K562 (cell line): ENCODE results near the gene ASCC3. TPM values are rescaled to one million over a fixed set of nuclear protein-coding genes. Genes with fewer than 3 reads are reported as not detected.

Source experiments
- ATAC-seq: fragments of 200-7000 bp; cut with Tn5 transposase; 3 replicates; pipeline ENCODE4 v1.9.1; 2020; ENCODE audit warnings: moderate library complexity
- BruUV-seq: library from RNA; stranded (reverse); fragments of 400-500 nt; replicated peaks from 2 replicates; lab custom pipeline; 2021; lab: Mats Ljungman, UMichigan
- CTCF ChIA-PET: fragments of 300-600 bp; formaldehyde crosslinking; extraction: SDS; loops from one replicate; lab custom pipeline; 2021; ENCODE audit warnings: low intra/inter-chr PET ratio; lab: Yijun Ruan, JAX
- POLR2A ChIA-PET: fragments of 300-600, 350-650 bp; sonication (Branson Sonifier 250); formaldehyde crosslinking; extraction: SDS; loops from one replicate; lab custom pipeline; 2021; ENCODE audit warnings: antibody characterized with exemption, inconsistent platforms; lab: Yijun Ruan, JAX
- DNase-seq, 4 experiments: peaks; one replicate each; pipeline versions ENCODE4 v3.0.0 to v3.0.0-alpha.2; 2011 to 2018; ENCODE audit warnings: low spot score in 3 of 4, mixed read lengths in 3 of 4; ENCODE audit errors: extremely low read depth in 1 of 4
- FAIRE-seq: peaks from 2 replicates; lab custom pipeline; 2011; peaks lifted over from hg19 to GRCh38; lab: Jason Lieb, UNC
- H2AFZ ChIP-seq: 2 replicates; pipeline ENCODE4 v1.6.0; 2011; ENCODE audit warnings: low read depth, low read length, control low read depth, inconsistent platforms
- H3K27ac ChIP-seq: fragments of 200-600 bp; 3 replicates; pipeline ENCODE4 v1.8.0; 2011; ENCODE audit warnings: low read depth, mild to moderate bottlenecking, control low read depth, inconsistent platforms, low read length, moderate library complexity, mixed read lengths; ENCODE audit errors: extremely low read depth
- H3K27me3 ChIP-seq, 2 experiments: fragments of 300-600 bp in 1 of 2; 2 replicates in 1 of 2; 3 replicates in 1 of 2; pipeline versions ENCODE4 v1.6.0 to v1.8.0; 2011; ENCODE audit warnings: inconsistent platforms in 2 of 2, low read length in 2 of 2, mild to moderate bottlenecking in 1 of 2, mixed read lengths in 1 of 2, moderate library complexity in 1 of 2; ENCODE audit not compliant: control insufficient read depth in 2 of 2, insufficient read depth in 2 of 2
- H3K36me3 ChIP-seq: fragments of 300-600 bp; 3 replicates; pipeline ENCODE4 v1.8.0; 2011; ENCODE audit warnings: mild to moderate bottlenecking, low read length, inconsistent platforms; ENCODE audit not compliant: control insufficient read depth, insufficient read depth
- H3K4me1 ChIP-seq, 2 experiments: fragments of 200-600 bp in 1 of 2; replicated peaks in 1 of 2; 2 replicates in 1 of 2; 3 replicates in 1 of 2; pipeline versions ENCODE4 v1.5.1 to v1.8.0; 2011; ENCODE audit warnings: inconsistent platforms in 2 of 2, low read length in 2 of 2, mild to moderate bottlenecking in 1 of 2, mixed read lengths in 1 of 2, moderate library complexity in 1 of 2; ENCODE audit not compliant: control insufficient read depth in 2 of 2, insufficient read depth in 2 of 2
- H3K4me2 ChIP-seq: 2 replicates; pipeline ENCODE4 v1.6.1; 2011; ENCODE audit warnings: low read length, control low read depth, inconsistent platforms, mixed read lengths; ENCODE audit not compliant: insufficient read depth
- H3K4me3 ChIP-seq: fragments of 200-600 bp; sonication (generic), shearing (Covaris generic); 2 replicates; pipeline ENCODE4 v1.5.1; 2016; ENCODE audit warnings: control low read depth, inconsistent platforms
- H3K79me2 ChIP-seq: fragments of 200-600 bp; 3 replicates; pipeline ENCODE4 v1.8.0; 2011; ENCODE audit warnings: low read length, inconsistent platforms; ENCODE audit not compliant: control insufficient read depth, insufficient read depth
- H3K9ac ChIP-seq, 2 experiments: 2 replicates each; pipeline versions ENCODE4 v1.6.0 to v1.6.1; 2011; ENCODE audit warnings: low read depth in 2 of 2, low read length in 2 of 2, control low read depth in 1 of 2, inconsistent platforms in 1 of 2, mild to moderate bottlenecking in 1 of 2, mixed read lengths in 1 of 2; ENCODE audit not compliant: insufficient read depth in 1 of 2
- H3K9me1 ChIP-seq: one replicate; pipeline ENCODE4 v1.6.0; 2011; ENCODE audit warnings: inconsistent platforms, mild to moderate bottlenecking, low read length, moderate library complexity; ENCODE audit not compliant: control insufficient read depth, insufficient read depth
- H3K9me3 ChIP-seq: replicated peaks from 2 replicates; pipeline ENCODE4 v1.5.1; 2011; ENCODE audit warnings: low read depth, low read length, inconsistent platforms; ENCODE audit not compliant: control insufficient read depth, insufficient read depth
- H4K20me1 ChIP-seq: replicated peaks from 2 replicates; pipeline ENCODE4 v1.6.1; 2011; ENCODE audit warnings: low read length, inconsistent platforms, mixed read lengths; ENCODE audit not compliant: control insufficient read depth, insufficient read depth
- BHLHE40 ChIP-seq: IDR thresholded peaks from 2 replicates; pipeline ENCODE4 v1.6.1; 2011; ENCODE audit warnings: low read length, improper control_type of control experiment
- BRF1 ChIP-seq: IDR thresholded peaks from 3 replicates; pipeline ENCODE4 v1.6.1; 2011; ENCODE audit warnings: borderline replicate concordance, mild to moderate bottlenecking; ENCODE audit not compliant: insufficient read length; ENCODE audit errors: extremely low read depth
- EHMT2 ChIP-seq: fragments of 450-650 bp; IDR thresholded peaks from 2 replicates; pipeline ENCODE4 v1.6.1; 2018; ENCODE audit warnings: antibody characterized with exemption
- EZH2 ChIP-seq: IDR thresholded peaks from 2 replicates; pipeline ENCODE4 v1.6.1; 2012; ENCODE audit warnings: low read depth, mild to moderate bottlenecking, inconsistent platforms, low read length, borderline replicate concordance
- FUS ChIP-seq: fragments of 200-400 bp; formaldehyde crosslinking; optimal IDR thresholded peaks from 2 replicates; pipeline ENCODE3; 2017; ENCODE audit warnings: low read depth, low read length
- HDAC3 ChIP-seq: fragments of 450-650 bp; IDR thresholded peaks from 2 replicates; pipeline ENCODE4 v1.6.1; 2018; ENCODE audit warnings: borderline replicate concordance, mild to moderate bottlenecking, moderate library complexity; ENCODE audit not compliant: partially characterized antibody
- HOMEZ ChIP-seq: fragments of 250-450 bp; sonication (Bioruptor Pico); IDR thresholded peaks from 2 replicates; pipeline ENCODE4 v1.4.0; 2020; ENCODE audit warnings: mild to moderate bottlenecking, moderate library complexity
- KLF10 ChIP-seq: fragments of 250-450 bp; sonication (Bioruptor Pico); IDR thresholded peaks from 2 replicates; pipeline ENCODE4 v1.6.1; 2021; ENCODE audit warnings: matching md5 sums
- NCOA2 ChIP-seq, 2 experiments: fragments of 450-650 bp; IDR thresholded peaks; 2 replicates each; pipeline ENCODE4 v1.6.1; 2018; ENCODE audit warnings: mild to moderate bottlenecking in 2 of 2, moderate library complexity in 1 of 2; ENCODE audit not compliant: partially characterized antibody in 2 of 2
- NUFIP1 ChIP-seq: fragments of 450-650 bp; IDR thresholded peaks from 2 replicates; pipeline ENCODE4 v1.6.1; 2018; ENCODE audit not compliant: partially characterized antibody
- POLR2G ChIP-seq: fragments of 200-400 bp; formaldehyde crosslinking; IDR thresholded peaks from 2 replicates; pipeline ENCODE4 v1.6.1; 2017; ENCODE audit warnings: low read depth, mild to moderate bottlenecking, antibody characterized with exemption, low read length, moderate library complexity
- POLR3G ChIP-seq: IDR thresholded peaks from 2 replicates; pipeline ENCODE4 v1.6.1; 2011; ENCODE audit not compliant: insufficient read length, insufficient replicate concordance; ENCODE audit errors: extremely low read depth
- PRPF4 ChIP-seq: fragments of 200-400 bp; formaldehyde crosslinking; IDR thresholded peaks from one replicate; pipeline ENCODE4 v1.6.1; 2017; ENCODE audit warnings: low read length, low read depth, mild to moderate bottlenecking; ENCODE audit not compliant: insufficient read depth, poor library complexity, severe bottlenecking
- ZNF232 ChIP-seq: sonication (generic); formaldehyde crosslinking; IDR thresholded peaks from 2 replicates; pipeline ENCODE4 v1.8.0; 2022; ENCODE audit warnings: mild to moderate bottlenecking, missing genetic modification reagents
- ZNF277 ChIP-seq: fragments of 250-450 bp; sonication (Bioruptor Pico); IDR thresholded peaks from 2 replicates; pipeline ENCODE4 v1.8.0; 2022; ENCODE audit warnings: inconsistent platforms, mild to moderate bottlenecking, moderate library complexity, borderline replicate concordance
- ZNF699 ChIP-seq: fragments of 250-450 bp; sonication (Bioruptor Pico); IDR thresholded peaks from 2 replicates; pipeline ENCODE4 v1.8.0; 2021; ENCODE audit warnings: mild to moderate bottlenecking, moderate library complexity; ENCODE audit not compliant: insufficient replicate concordance
- WGBS: fragments of 100-300 bp; shearing (Covaris generic); methylation state at CpG from one replicate; pipeline ENCODE4 v1.1.6; 2016; ENCODE audit warnings: low coverage, mixed read lengths; ENCODE audit not compliant: insufficient coverage; ENCODE audit errors: missing lambda C conversion rate; 5-methylcytosine and 5-hydroxymethylcytosine counted together
- in situ Hi-C: fragments of 300-500 bp; cut with MboI; formaldehyde crosslinking; loops from 4 replicates; pipeline ENCODE4 v1.15.0; 2018; ENCODE audit warnings: inconsistent platforms, mixed read lengths
- intact Hi-C: fragments of 100-400 bp; cut with micrococcal nuclease; formaldehyde crosslinking; loops from 2 replicates; pipeline ENCODE4 v1.14.2; 2022
- polyA plus RNA-seq, 8 experiments: library from polyadenylated mRNA; depleted of rRNA in 4 of 8; stranded (reverse) in 5 of 8; unstranded in 3 of 8; fragments of >200 nt; fragmentation: Nextera tagmentation in 2 of 8; fragmentation: Illumina TruSeq in 1 of 8; extraction: Ambion mirVana in 2 of 8; extraction: Trizol in 1 of 8; gene quantifications; 2 replicates each; pipeline versions ENCODE4 v1.2.1 to v1.2.3, GENCODE V29; 2011 to 2014; ENCODE audit warnings: inconsistent platforms in 1 of 8, missing spikeins in 1 of 8
- total RNA-seq, 7 experiments: library from RNA; depleted of rRNA in 6 of 7; stranded (reverse); fragments of >200 nt in 6 of 7; fragmentation: Illumina TruSeq in 2 of 7; extraction: Trizol in 2 of 7; gene quantifications; 2 replicates each; pipeline versions ENCODE4 v1.2.1 to v1.2.3, GENCODE V29; 2011 to 2021; ENCODE audit warnings: low replicate concordance in 1 of 7
- TF ChIP-seq, protein P1 (sequence below): sonication (generic); formaldehyde crosslinking; IDR thresholded peaks from 2 replicates; pipeline ENCODE4 v1.9.0; 2022; ENCODE audit warnings: mild to moderate bottlenecking, missing genetic modification reagents
- TF ChIP-seq, protein P2 (sequence below): IDR thresholded peaks from 2 replicates; pipeline ENCODE4 v1.6.1; 2014; ENCODE audit warnings: antibody characterized with exemption

The ASCC3 gene
- total and polyA plus RNA-seq, 9 of the 15 experiments (the other 6 are each of a cell fraction or from before 2014, with no cell fraction given), result 16.1 to 56.1 (median 33.9) TPM

GRCh38 chr6:100549406-100550167 lies 331.5 kb downstream of the ASCC3 start:
- BruUV-seq, result no TSS peak
- Histone ChIP-seq H2AFZ (no peak overlapping the region), H3K36me3 (no peaks in the 10 kb centered on the region), H3K4me3 (no peak overlapping the region), H3K79me2 (no peaks in the 10 kb centered on the region), H3K9me1 (no peaks in the 10 kb centered on the region), H3K9ac (no peak overlapping the region), H3K4me1 (no peaks in the 10 kb centered on the region), H3K4me2 (no peak overlapping the region), H3K27ac (no peak overlapping the region), H3K9me3 (no peaks in the 10 kb centered on the region), H3K27me3 (no peaks in the 10 kb centered on the region), H4K20me1 (no peaks in the 10 kb centered on the region)
- WGBS, result 76% methylated on average over 2 of the region's 2 CpGs
- ChIA-PET CTCF (no interaction called here), POLR2A (no interaction called here)
- TF ChIP-seq HOMEZ, result no peak
- TF ChIP-seq BHLHE40, result no peak
- TF ChIP-seq FUS, result no peak
- no peak for TF ChIP-seq ZNF699 (CRISPR knock-in tag)
- no peak for TF ChIP-seq ZNF277
- TF ChIP-seq NUFIP1, result no peak
- TF ChIP-seq EHMT2, result no peak
- no peak for TF ChIP-seq PRPF4
- no peak for TF ChIP-seq POLR2G
- TF ChIP-seq, protein P1, sequence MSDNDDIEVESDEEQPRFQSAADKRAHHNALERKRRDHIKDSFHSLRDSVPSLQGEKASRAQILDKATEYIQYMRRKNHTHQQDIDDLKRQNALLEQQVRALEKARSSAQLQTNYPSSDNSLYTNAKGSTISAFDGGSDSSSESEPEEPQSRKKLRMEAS, result no peak
- TF ChIP-seq ZNF232, result no peak
- TF ChIP-seq EZH2, result no peak
- TF ChIP-seq, protein P2, sequence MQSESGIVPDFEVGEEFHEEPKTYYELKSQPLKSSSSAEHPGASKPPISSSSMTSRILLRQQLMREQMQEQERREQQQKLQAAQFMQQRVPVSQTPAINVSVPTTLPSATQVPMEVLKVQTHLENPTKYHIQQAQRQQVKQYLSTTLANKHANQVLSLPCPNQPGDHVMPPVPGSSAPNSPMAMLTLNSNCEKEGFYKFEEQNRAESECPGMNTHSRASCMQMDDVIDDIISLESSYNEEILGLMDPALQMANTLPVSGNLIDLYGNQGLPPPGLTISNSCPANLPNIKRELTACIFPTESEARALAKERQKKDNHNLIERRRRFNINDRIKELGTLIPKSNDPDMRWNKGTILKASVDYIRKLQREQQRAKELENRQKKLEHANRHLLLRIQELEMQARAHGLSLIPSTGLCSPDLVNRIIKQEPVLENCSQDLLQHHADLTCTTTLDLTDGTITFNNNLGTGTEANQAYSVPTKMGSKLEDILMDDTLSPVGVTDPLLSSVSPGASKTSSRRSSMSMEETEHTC, result no peak
- no peak for TF ChIP-seq POLR3G
- no peak for TF ChIP-seq NCOA2 (IDR thresholded peaks at IDR 0.05; ENCODE audit: partially characterized antibody in 2 of 2)
- no peak for TF ChIP-seq KLF10
- TF ChIP-seq HDAC3, result no peak
- TF ChIP-seq BRF1, result no peak
- ATAC-seq (no peak), DNase-seq (no peak), FAIRE-seq (no peak)
- intact Hi-C loops (no loop called here), in situ Hi-C loops (no loop called here)
